Spleen (tissue), 11 donors: ENCODE measurements around the gene DLD. TPM values are rescaled to one million over a fixed set of nuclear protein-coding genes. Genes with fewer than 3 reads are reported as not detected.

Source experiments
- DNase-seq: peaks from one replicate; pipeline ENCODE4 v3.0.0-alpha.2; 2020
- H3K27ac ChIP-seq, 8 donors: fragments of 200-600 bp; sonication (generic) in 7 of 8; 1 replicate in 4 of 8; 2 replicates in 4 of 8; pipeline versions ENCODE4 v1.5.0 to v1.8.0; 2016 to 2021; ENCODE audit warnings: inconsistent platforms in 4 of 8, mild to moderate bottlenecking in 4 of 8, moderate library complexity in 1 of 8
- H3K27me3 ChIP-seq, 7 donors: fragments of 200-600 bp; sonication (generic) in 6 of 7; replicated peaks in 1 of 7; 1 replicate in 4 of 7; 2 replicates in 3 of 7; pipeline versions ENCODE4 v1.5.0 to v1.8.0; 2016 to 2021; ENCODE audit warnings: inconsistent platforms in 3 of 7, mild to moderate bottlenecking in 1 of 7
- H3K36me3 ChIP-seq, 6 donors: fragments of 200-600 bp; sonication (generic) in 5 of 6; 1 replicate in 4 of 6; 2 replicates in 2 of 6; pipeline versions ENCODE4 v1.5.0 to v1.8.0; 2016 to 2021; ENCODE audit warnings: inconsistent platforms in 2 of 6
- H3K4me1 ChIP-seq, 6 donors: fragments of 200-600 bp; sonication (generic) in 5 of 6; 1 replicate in 3 of 6; 2 replicates in 3 of 6; pipeline versions ENCODE4 v1.5.0 to v1.8.0; 2016 to 2021; ENCODE audit warnings: inconsistent platforms in 3 of 6
- H3K4me3 ChIP-seq, 8 donors: fragments of 200-600 bp; sonication (generic) in 7 of 8; 1 replicate in 4 of 8; 2 replicates in 4 of 8; pipeline versions ENCODE4 v1.5.0 to v1.8.0; 2016 to 2021; ENCODE audit warnings: inconsistent platforms in 4 of 8, mild to moderate bottlenecking in 4 of 8, moderate library complexity in 2 of 8
- H3K9me3 ChIP-seq, 8 donors: fragments of 200-600 bp; sonication (generic) in 7 of 8; 1 replicate in 4 of 8; 2 replicates in 4 of 8; pipeline versions ENCODE4 v1.5.0 to v1.8.0; 2016 to 2021; ENCODE audit warnings: inconsistent platforms in 4 of 8
- CTCF ChIP-seq, 11 experiments: fragments of 200-600 bp in 7 of 11; fragments of 450-650 bp in 4 of 11; sonication (generic) in 4 of 11; IDR thresholded peaks in 8 of 11; conservative IDR thresholded peaks in 3 of 11; 1 replicate in 7 of 11; 2 replicates in 4 of 11; pipeline versions ENCODE4 v1.4.0 to v1.8.0; 2016 to 2021; ENCODE audit warnings: antibody characterized with exemption in 11 of 11, inconsistent platforms in 4 of 11, mild to moderate bottlenecking in 1 of 11
- POLR2A ChIP-seq, 3 donors: fragments of 450-650 bp; IDR thresholded peaks; one replicate each; pipeline ENCODE4 v1.5.1; 2017; ENCODE audit warnings: antibody characterized with exemption in 3 of 3, mild to moderate bottlenecking in 1 of 3
- POLR2AphosphoS5 ChIP-seq, 3 donors: sonication (generic); formaldehyde crosslinking; IDR thresholded peaks; one replicate each; pipeline ENCODE4 v1.5.1; 2017; ENCODE audit warnings: antibody characterized with exemption in 3 of 3
- WGBS, 5 donors: extraction: QIAGEN DNeasy Blood & Tissue Kit in 3 of 5; methylation state at CpG; one replicate each; pipeline versions ENCODE4 v1.1.5 to v1.1.7; 2013 to 2018; 5-methylcytosine and 5-hydroxymethylcytosine counted together
- intact Hi-C: fragments of 100-400 bp; cut with DNase I; formaldehyde crosslinking; loops from one replicate; pipeline ENCODE4 v1.15.0; 2023; ENCODE audit warnings: low total_unique reads
- polyA plus RNA-seq, 3 donors: library from polyadenylated mRNA; stranded (reverse); fragments of 200-250 nt; gene quantifications; one replicate each; pipeline ENCODE4 v1.2.1, GENCODE V29; 2013
- total RNA-seq, 7 donors: library from RNA; depleted of rRNA in 3 of 7; stranded (reverse); fragments of >200 nt in 3 of 7; fragmentation: NEBNext Ultra II Directional in 4 of 7; extraction: Animal tissue kit (Norgen Biotek cat#: 25700) in 4 of 7; gene quantifications; one replicate each; pipeline versions ENCODE4 v1.1.0 to v1.2.1, GENCODE V29; 2016 to 2021
- donor health status: healthy with polysubstance abuse.
- donor health status: DM: no; HTN: no; CAD: no; lungs with moderate emphysema.
- donor health status: DM: no; HTN: no; CAD: no.
- donor health status: Bipolar disorder and iron deficiency.
- donor health status: healthy.
- donor health status: DM: no; HTN: no; CAD: no.
- donor health status: DM: yes; HTN: yes; CAD: no.

DLD gene
- total and polyA plus RNA-seq, 10 donors = 19.6 to 114 (median 59.9) TPM

DNA sequence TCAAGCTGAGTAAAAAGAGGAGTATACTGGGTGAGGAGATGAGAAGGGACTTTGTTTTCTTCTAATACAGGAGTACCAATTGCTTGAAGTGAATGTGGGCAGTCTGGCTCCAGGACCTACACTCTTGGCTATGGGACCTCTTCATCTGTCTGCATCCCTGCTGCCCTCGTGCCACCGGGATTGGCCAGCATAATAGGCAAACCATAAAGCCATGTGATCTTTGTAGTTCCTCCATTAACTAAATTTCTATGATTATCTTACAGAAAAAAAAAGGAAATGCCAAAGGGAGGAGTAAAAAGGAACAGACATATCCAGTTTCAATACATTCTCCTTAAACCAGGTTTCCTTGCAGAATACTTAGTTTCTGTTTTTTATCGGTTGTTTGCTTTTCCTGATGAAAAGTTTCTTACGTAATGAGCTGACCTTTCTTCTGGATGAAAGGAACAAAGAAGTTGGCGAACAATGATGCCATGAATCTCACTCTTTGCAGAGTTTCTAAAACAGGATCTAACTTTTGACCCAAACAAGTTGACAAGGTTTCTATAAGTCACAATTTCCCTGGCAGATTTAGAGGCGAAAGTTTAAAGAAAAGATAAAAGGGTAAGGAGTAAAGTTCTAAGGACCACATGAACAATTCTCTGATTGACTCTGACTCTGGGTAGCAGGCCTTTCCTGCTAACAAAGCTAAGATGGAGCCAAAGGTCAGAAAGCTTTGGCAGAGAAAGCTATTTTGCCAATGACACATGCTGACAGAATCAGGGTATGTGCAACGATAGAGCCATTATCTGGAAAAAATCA lies 57.9 kb downstream of the DLD start:
- 68 to 78% (median 75%) methylated on average over 7 of the region's 7 CpGs for WGBS, 5 donors
- H3K27ac ChIP-seq = peak overlapping the region in 5 of 8 donors; percentile 10 to 44 (median 17)
- TF ChIP-seq POLR2AphosphoS5 (IDR thresholded peaks at IDR 0.05) = peak in 1 of 3 donors; percentile 14
- TF ChIP-seq POLR2A (IDR thresholded peaks at IDR 0.05) = no peak

GRCh38 chr7:107949443-107949935 lies 58.5 kb downstream of the DLD start:
- Histone ChIP-seq H3K9me3 (no peaks in the 10 kb centered on the region), H3K36me3 (peaks cover 0 to 28% (median 0%) of the 10 kb centered on the region in 6 donors), H3K27ac (peak overlapping the region in 4 of 8 donors; percentile 14 to 44 (median 26)), H3K27me3 (no peaks in the 10 kb centered on the region), H3K4me1 (peaks cover 0 to 7% (median 0%) of the 10 kb centered on the region in 6 donors), H3K4me3 (no peak overlapping the region)
- intact Hi-C loops = no loop called here
- WGBS, 5 donors = 62 to 81% (median 73%) methylated on average over 1 of the region's 1 CpG
- no peak for DNase-seq
- TF ChIP-seq POLR2A (IDR thresholded peaks at IDR 0.05) = no peak
- TF ChIP-seq POLR2AphosphoS5 (IDR thresholded peaks at IDR 0.05) = no peak
- TF ChIP-seq CTCF (IDR thresholded peaks at IDR 0.05 in 8 of 11, conservative IDR thresholded peaks at IDR 0.05 in 3 of 11) = no peak

More for the DNA sequence above, 57.9 kb downstream of the DLD start:
- Histone ChIP-seq H3K27me3 (no peaks in the 10 kb centered on the region), H3K9me3 (no peaks in the 10 kb centered on the region), H3K4me1 (peaks cover 0 to 7% (median 0%) of the 10 kb centered on the region in 6 donors), H3K4me3 (no peak overlapping the region), H3K36me3 (peaks cover 0 to 34% (median 0%) of the 10 kb centered on the region in 6 donors)
- intact Hi-C loops = no loop called here
- DNase-seq = no peak

DNA sequence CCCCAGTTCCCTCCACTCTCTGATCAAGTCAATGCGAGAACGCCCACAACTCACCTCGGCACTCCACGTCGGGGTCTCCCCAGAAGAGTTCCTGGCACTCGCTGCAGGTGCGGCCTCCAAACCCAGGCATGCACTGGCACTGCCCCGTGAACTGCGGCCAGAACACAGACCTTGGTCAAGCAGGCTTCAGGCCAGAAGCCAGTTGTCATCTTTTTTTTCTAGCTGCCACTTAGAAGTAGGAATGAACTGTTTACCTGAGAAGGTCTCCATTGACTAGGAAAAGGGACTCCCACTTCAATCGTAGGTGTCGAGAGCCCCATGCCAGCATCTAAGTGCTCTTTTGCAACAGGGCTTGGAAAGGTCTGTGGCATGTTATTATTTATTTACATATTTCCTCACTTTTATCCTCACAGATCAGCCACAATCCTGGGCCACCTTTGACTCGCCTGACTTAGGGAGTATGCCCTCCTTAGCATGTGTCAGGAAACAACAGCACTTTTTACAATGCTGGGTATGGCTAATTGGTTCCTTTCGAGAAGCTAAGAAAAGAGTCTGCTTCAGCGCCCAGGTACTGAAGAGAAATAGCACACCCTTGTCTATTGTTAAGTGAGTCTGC lies 60.3 kb downstream of the DLD start:
- DNase-seq = no peak
- Histone ChIP-seq H3K27me3 (peaks cover 0 to under 1% (median 0%) of the 10 kb centered on the region in 7 donors), H3K27ac (no peak overlapping the region), H3K4me1 (peaks cover 0 to 7% (median 0%) of the 10 kb centered on the region in 6 donors), H3K36me3 (peaks cover 0 to 40% (median 0%) of the 10 kb centered on the region in 6 donors), H3K9me3 (no peaks in the 10 kb centered on the region), H3K4me3 (no peak overlapping the region)
- WGBS, 5 donors = 88 to 97% (median 94%) methylated on average over 14 of the region's 14 CpGs
- intact Hi-C loops = no loop called here
- peak in 1 of 3 donors; percentile 26 for TF ChIP-seq POLR2AphosphoS5 (IDR thresholded peaks at IDR 0.05)
- TF ChIP-seq POLR2A (IDR thresholded peaks at IDR 0.05) = no peak

DNA sequence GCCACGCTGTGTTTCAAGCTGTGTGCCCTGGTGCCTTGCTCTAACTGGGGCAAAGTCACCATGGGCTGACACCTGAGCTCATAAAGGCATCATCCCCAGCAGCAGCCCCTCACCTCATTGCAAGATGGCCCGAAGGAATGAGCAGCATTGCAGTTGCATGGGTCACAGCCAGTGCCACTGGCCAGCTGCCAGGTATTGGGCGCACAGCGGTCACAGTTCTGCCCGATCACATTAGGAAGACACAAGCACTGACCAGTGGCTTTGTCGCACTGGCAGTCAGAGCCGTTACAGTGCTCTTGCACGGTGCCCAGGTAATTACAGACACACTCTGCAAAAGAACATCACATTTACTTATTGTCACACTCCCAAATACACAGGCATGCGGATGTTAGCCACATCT lies 60.9 kb downstream of the DLD start:
- Histone ChIP-seq H3K27me3 (peaks cover 0 to 5% (median 0%) of the 10 kb centered on the region in 7 donors), H3K27ac (peak overlapping the region in 1 of 8 donors; percentile 17), H3K9me3 (no peaks in the 10 kb centered on the region), H3K4me3 (no peak overlapping the region), H3K36me3 (peaks cover 0 to 44% (median 2%) of the 10 kb centered on the region in 6 donors), H3K4me1 (peaks cover 0 to 7% (median 0%) of the 10 kb centered on the region in 6 donors)
- peak in 1 of 3 donors; percentile 22 for TF ChIP-seq POLR2AphosphoS5 (IDR thresholded peaks at IDR 0.05)
- TF ChIP-seq CTCF (IDR thresholded peaks at IDR 0.05 in 8 of 11, conservative IDR thresholded peaks at IDR 0.05 in 3 of 11) = no peak
- TF ChIP-seq POLR2A (IDR thresholded peaks at IDR 0.05) = no peak
- DNase-seq = no peak
- WGBS, 5 donors = 85 to 95% (median 92%) methylated on average over 9 of the region's 9 CpGs
- intact Hi-C loops = no loop called here
